Hepatocyte (in vitro differentiated cells): ENCODE results near the gene ZNF423. TPM values are rescaled to one million over a fixed set of nuclear protein-coding genes. Genes with fewer than 3 reads are reported as not detected.
A peak's percentile ranks its signal among the peaks of the same experiment; 100 is the strongest.

Source experiments
- DNase-seq: peaks from one replicate; pipeline ENCODE4 v3.0.0-alpha.2; 2016; ENCODE audit warnings: low spot score
- H2AFZ ChIP-seq: fragments of 200-600 bp; sonication (generic); 2 replicates; pipeline ENCODE4 v1.6.0; 2016; ENCODE audit warnings: antibody characterized with exemption, mild to moderate bottlenecking
- H3K27ac ChIP-seq: fragments of 200-600 bp; sonication (generic); 2 replicates; pipeline ENCODE4 v1.5.1; 2016; ENCODE audit warnings: mild to moderate bottlenecking
- H3K27me3 ChIP-seq: fragments of 200-600 bp; sonication (generic); 2 replicates; pipeline ENCODE4 v1.6.1; 2016
- H3K36me3 ChIP-seq: fragments of 200-600 bp; sonication (generic); replicated peaks from 2 replicates; pipeline ENCODE4 v1.5.1; 2016; ENCODE audit warnings: low read depth; ENCODE audit not compliant: insufficient read depth
- H3K4me1 ChIP-seq: fragments of 200-600 bp; sonication (generic); 2 replicates; pipeline ENCODE4 v1.5.1; 2016; ENCODE audit warnings: mild to moderate bottlenecking, moderate library complexity; ENCODE audit not compliant: insufficient read depth
- H3K4me2 ChIP-seq: fragments of 200-600 bp; sonication (generic); 2 replicates; pipeline ENCODE4 v1.6.0; 2016
- H3K4me3 ChIP-seq: fragments of 200-600 bp; sonication (generic); 2 replicates; pipeline ENCODE4 v1.5.1; 2016; ENCODE audit warnings: mild to moderate bottlenecking
- H3K79me2 ChIP-seq: fragments of 200-600 bp; sonication (generic); 2 replicates; pipeline ENCODE4 v1.6.0; 2017; ENCODE audit warnings: mild to moderate bottlenecking
- H3K9me2 ChIP-seq: fragments of 200-600 bp; sonication (generic); replicated peaks from 2 replicates; pipeline ENCODE4 v1.6.0; 2017; ENCODE audit warnings: mild to moderate bottlenecking; ENCODE audit not compliant: insufficient read depth
- H3K9me3 ChIP-seq: fragments of 200-600 bp; sonication (generic); 2 replicates; pipeline ENCODE4 v1.5.1; 2016; ENCODE audit warnings: low read depth, mild to moderate bottlenecking
- H4K20me1 ChIP-seq: fragments of 200-600 bp; sonication (generic); 2 replicates; pipeline ENCODE4 v1.6.0; 2016; ENCODE audit warnings: mild to moderate bottlenecking; ENCODE audit not compliant: insufficient read depth, poor library complexity, severe bottlenecking
- EZH2 ChIP-seq: fragments of 200-600 bp; sonication (generic); IDR thresholded peaks from 2 replicates; pipeline ENCODE4 v1.6.1; 2016; ENCODE audit warnings: antibody characterized with exemption, mild to moderate bottlenecking, borderline replicate concordance
- EZH2phosphoT487 ChIP-seq: fragments of 200-600 bp; sonication (generic); IDR thresholded peaks from one replicate; pipeline ENCODE4 v1.6.1; 2018; ENCODE audit warnings: antibody characterized with exemption, mild to moderate bottlenecking, low read depth, moderate library complexity; ENCODE audit not compliant: unreplicated experiment, severe bottlenecking
- WGBS: methylation state at CpG from one replicate; pipeline ENCODE4 v1.1.6; 2016; ENCODE audit warnings: low lambda C conversion rate; ENCODE audit errors: missing lambda C conversion rate; 5-methylcytosine and 5-hydroxymethylcytosine counted together
- polyA plus RNA-seq: library from polyadenylated mRNA; unstranded; fragments of >200 nt; fragmentation: Nextera tagmentation; extraction: Ambion mirVana; gene quantifications from 2 replicates; pipeline ENCODE4 v1.2.1, GENCODE V29; 2016
- total RNA-seq: library from RNA; depleted of rRNA; stranded (reverse); fragments of >200 nt; gene quantifications from 2 replicates; pipeline ENCODE4 v1.2.3, GENCODE V29; 2014
- TF ChIP-seq, protein P1 (sequence below): fragments of 200-600 bp; sonication (generic); IDR thresholded peaks from 2 replicates; pipeline ENCODE4 v1.5.1; 2016; ENCODE audit warnings: antibody characterized with exemption, mild to moderate bottlenecking; ENCODE audit not compliant: poor library complexity

Gene ZNF423
- total and polyA plus RNA-seq, 2 experiments from 2014 or later: 9.6 to 11.8 TPM

DNA sequence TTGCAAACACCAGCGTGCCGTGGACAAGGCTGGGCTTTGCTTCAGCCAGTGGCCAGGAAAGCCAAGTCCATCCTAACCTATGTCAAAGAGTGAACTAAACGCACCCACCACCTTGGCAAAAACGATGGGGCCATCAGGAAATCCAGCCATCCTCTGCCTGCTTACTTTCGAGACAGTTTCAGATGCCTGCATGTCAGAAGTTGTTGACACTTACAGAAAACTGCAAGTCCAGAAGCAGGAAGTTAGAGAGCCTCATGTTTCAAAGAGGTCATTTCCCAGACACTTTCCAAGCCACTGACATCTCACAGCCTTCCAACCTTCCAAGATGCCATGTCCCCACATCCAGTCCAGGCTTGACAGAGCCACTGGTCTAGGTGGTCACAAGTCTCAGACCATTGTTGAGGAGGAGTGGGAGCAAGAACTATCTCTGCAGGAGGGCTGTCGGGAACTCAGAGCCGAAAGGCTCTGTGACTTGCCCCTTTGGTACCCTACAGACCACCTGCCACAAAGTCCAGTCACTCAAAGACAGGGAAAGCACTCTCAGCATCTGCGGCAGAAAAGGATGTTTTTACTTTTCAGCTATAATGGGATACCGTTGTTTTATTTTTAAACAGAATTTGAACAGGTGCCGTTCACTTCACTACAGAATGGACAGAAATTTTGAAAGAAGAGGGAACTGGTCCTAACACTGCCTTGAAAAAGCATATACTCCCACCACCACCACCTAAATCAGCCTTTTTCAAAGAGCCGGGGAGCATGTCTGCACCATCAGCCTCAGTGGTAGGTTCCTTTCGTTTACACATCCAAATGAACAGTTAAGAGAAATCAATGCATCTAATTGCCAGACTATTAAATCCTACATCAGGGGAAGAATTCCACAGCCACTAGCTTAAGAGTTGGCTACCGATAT is 5.1 kb downstream of the ZNF423 start:
- 66% methylated on average over 13 of the region's 13 CpGs for WGBS
- Histone ChIP-seq H3K4me1 (peaks cover 44% of the 10 kb centered on the region), H3K9me2 (no peaks in the 10 kb centered on the region), H3K27ac (no peak overlapping the region), H3K4me3 (no peak overlapping the region), H3K27me3 (no peaks in the 10 kb centered on the region), H4K20me1 (peaks cover 42% of the 10 kb centered on the region), H3K36me3 (no peaks in the 10 kb centered on the region), H3K4me2 (peak overlapping the region; percentile 98), H3K9me3 (no peaks in the 10 kb centered on the region), H3K79me2 (peaks cover 84% of the 10 kb centered on the region), H2AFZ (no peak overlapping the region)
- TF ChIP-seq, protein P1, sequence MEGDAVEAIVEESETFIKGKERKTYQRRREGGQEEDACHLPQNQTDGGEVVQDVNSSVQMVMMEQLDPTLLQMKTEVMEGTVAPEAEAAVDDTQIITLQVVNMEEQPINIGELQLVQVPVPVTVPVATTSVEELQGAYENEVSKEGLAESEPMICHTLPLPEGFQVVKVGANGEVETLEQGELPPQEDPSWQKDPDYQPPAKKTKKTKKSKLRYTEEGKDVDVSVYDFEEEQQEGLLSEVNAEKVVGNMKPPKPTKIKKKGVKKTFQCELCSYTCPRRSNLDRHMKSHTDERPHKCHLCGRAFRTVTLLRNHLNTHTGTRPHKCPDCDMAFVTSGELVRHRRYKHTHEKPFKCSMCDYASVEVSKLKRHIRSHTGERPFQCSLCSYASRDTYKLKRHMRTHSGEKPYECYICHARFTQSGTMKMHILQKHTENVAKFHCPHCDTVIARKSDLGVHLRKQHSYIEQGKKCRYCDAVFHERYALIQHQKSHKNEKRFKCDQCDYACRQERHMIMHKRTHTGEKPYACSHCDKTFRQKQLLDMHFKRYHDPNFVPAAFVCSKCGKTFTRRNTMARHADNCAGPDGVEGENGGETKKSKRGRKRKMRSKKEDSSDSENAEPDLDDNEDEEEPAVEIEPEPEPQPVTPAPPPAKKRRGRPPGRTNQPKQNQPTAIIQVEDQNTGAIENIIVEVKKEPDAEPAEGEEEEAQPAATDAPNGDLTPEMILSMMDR: no peak
- TF ChIP-seq EZH2phosphoT487 (no peak), EZH2 (no peak)
- no peak for DNase-seq

DNA sequence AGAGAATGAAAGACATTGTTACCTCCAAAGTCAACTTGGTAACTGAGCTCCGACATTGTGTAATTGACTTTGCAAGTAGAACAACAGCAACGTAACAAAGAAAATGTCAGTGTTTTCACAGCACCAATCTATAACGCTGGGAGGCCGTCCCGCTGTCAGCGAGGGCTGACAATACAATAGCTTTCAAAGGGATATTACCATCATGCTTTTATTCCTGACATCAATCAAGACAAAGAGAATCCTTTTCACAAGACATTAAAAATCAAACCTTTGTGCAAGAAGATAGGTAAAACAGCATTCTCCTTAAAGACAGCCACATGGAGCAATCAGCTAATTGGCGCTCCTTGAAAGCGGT is 6.2 kb downstream of the ZNF423 start:
- Histone ChIP-seq H4K20me1 (peaks cover 42% of the 10 kb centered on the region), H3K4me3 (no peak overlapping the region)
- 59% methylated on average over 8 of the region's 8 CpGs for WGBS

DNA sequence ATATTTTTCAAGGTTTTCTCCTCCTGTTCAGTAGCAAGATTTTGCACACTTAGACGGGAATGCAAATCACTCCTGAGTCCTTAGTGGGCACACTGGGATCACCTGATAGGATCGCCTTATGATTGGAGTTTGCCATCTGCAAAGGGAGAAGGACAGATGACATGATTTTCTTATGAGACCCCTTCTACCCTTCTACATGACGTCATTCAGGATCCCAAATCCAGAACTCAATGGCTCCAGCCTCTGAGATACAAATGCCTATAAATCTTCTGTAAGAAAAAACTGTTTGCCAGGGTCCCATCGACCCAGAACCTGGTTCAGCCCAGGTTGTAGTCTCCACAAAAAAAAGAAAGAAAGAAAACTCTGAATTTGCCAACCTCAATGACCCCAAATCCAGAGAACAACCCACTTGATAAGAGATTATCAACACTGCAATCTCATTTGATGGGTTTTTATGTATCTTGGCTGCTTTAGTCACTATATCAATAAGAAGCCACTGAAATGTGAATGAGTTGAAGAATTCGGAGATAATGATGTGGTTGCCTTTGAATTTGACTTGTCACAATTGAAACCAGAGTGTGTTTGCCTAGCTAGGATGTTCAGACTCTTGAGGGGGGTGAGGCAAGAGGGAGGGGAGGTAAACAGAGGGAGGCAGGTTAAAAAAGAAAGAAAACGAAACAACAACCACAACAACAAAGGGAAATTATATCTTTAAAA is 6.7 kb downstream of the ZNF423 start:
- H3K9me2 ChIP-seq: no peaks in the 10 kb centered on the region
- no peaks in the 10 kb centered on the region for H3K36me3 ChIP-seq
- no peaks in the 10 kb centered on the region for H3K27me3 ChIP-seq
- H3K4me2 ChIP-seq: peak overlapping the region; percentile 29
- peaks cover 47% of the 10 kb centered on the region for H3K4me1 ChIP-seq
- no peak overlapping the region for H3K27ac ChIP-seq
- no peak overlapping the region for H3K4me3 ChIP-seq
- no peaks in the 10 kb centered on the region for H3K9me3 ChIP-seq
- 76% methylated on average over 6 of the region's 6 CpGs for WGBS
- no peak for TF ChIP-seq EZH2
- TF ChIP-seq, protein P1: no peak
- no peak for TF ChIP-seq EZH2phosphoT487
- no peak for DNase-seq
- peaks cover 45% of the 10 kb centered on the region for H4K20me1 ChIP-seq
- peaks cover 92% of the 10 kb centered on the region for H3K79me2 ChIP-seq
- no peak overlapping the region for H2AFZ ChIP-seq

More for the DNA sequence above, 6.2 kb downstream of the ZNF423 start:
- no peak for DNase-seq
- Histone ChIP-seq H3K4me1 (peaks cover 44% of the 10 kb centered on the region), H2AFZ (no peak overlapping the region), H3K27me3 (no peaks in the 10 kb centered on the region), H3K9me2 (no peaks in the 10 kb centered on the region), H3K36me3 (no peaks in the 10 kb centered on the region), H3K9me3 (no peaks in the 10 kb centered on the region), H3K4me2 (peak overlapping the region; percentile 29), H3K79me2 (peaks cover 92% of the 10 kb centered on the region), H3K27ac (no peak overlapping the region)
- TF ChIP-seq, protein P1: no peak
- no peak for TF ChIP-seq EZH2
- no peak for TF ChIP-seq EZH2phosphoT487
